Smooth muscle cell of trachea (primary cell): ENCODE measurements around the gene TMEM9. TPM values are rescaled to one million over a fixed set of nuclear protein-coding genes. Genes with fewer than 3 reads are reported as not detected.

ENCODE experiments used
- total RNA-seq: library from RNA; depleted of rRNA; stranded (reverse); fragments of >200 nt; gene quantifications from 2 replicates; pipeline ENCODE4 v1.2.1, GENCODE V29; 2014

Gene TMEM9
- total RNA-seq = 85.1 and 98.1 TPM in 2 replicates

GRCh38 chr1:201154389-201155165 lies at the start of gene TMEM9:
Gene TMEM9 (minus strand): TSS chr1:201154474. CDS start chr1:201153923, 551 bp downstream.

GRCh38 chr1:201190624-201191051 lies 36.4 kb upstream of the TMEM9 start, which contains the start of gene IGFN1:
Gene IGFN1 (plus strand): TSS chr1:201190824. CDS start chr1:201193294, 2,470 bp downstream.

GRCh38 chr1:201126832-201127754 lies 27.2 kb downstream of the TMEM9 start, which contains the start of gene ASCL5:
Gene ASCL5 (minus strand): TSS chr1:201127184. CDS start chr1:201115372, 11,812 bp downstream.

GRCh38 chr1:201112173-201112731 lies 42.0 kb downstream of the TMEM9 start, which contains the start of gene CACNA1S:
Gene CACNA1S (minus strand): TSS chr1:201112426. CDS start chr1:201112339, 87 bp downstream.

Other genes starting within 250 kb of the TMEM9 start
- under 0.01 TPM in 2 replicates for gene KIF21B, start 130.8 kb downstream of the TMEM9 start, total RNA-seq
- gene CACNA1S, start 42.0 kb downstream of the TMEM9 start, total RNA-seq = not detected in 2 replicates
- not detected in 2 replicates for gene ASCL5, start 27.3 kb downstream of the TMEM9 start, total RNA-seq
- under 0.01 TPM in 2 replicates for gene IGFN1, start 36.4 kb upstream of the TMEM9 start, total RNA-seq
- under 0.01 TPM in 2 replicates for gene PKP1, start 129.0 kb upstream of the TMEM9 start, total RNA-seq
- gene TNNT2, start 223.2 kb upstream of the TMEM9 start, total RNA-seq = not detected in 2 replicates
- not detected in 2 replicates for gene LAD1, start 244.8 kb upstream of the TMEM9 start, total RNA-seq